Measurements from ENCODE around the gene UHMK1.
"Not testable (repeated sequence)": the region's sequence is repeated elsewhere in the genome, so short reads cannot be mapped to it uniquely, and the experiment has no call there.

The UHMK1 gene

GRCh38 chr1:162564762-162565218 is 67.2 kb downstream of the UHMK1 start:
- DNase-seq (ENCODE audit: low read depth in 3 of 3): no peak

- no peak for DNase-seq (ENCODE audit: low read depth in 3 of 3)
These were observed 67.8 kb downstream of the UHMK1 start for GRCh38 chr1:162565460-162565859.

GRCh38 chr1:162566870-162567269 is 69.3 kb downstream of the UHMK1 start:
- no peak for DNase-seq (ENCODE audit: low read depth in 3 of 3)

- DNase-seq (ENCODE audit: low read depth in 3 of 3): no peak
These were observed 71.2 kb downstream of the UHMK1 start for GRCh38 chr1:162568802-162569201.

GRCh38 chr1:162570718-162571117 is 73.1 kb downstream of the UHMK1 start:
- DNase-seq (ENCODE audit: low read depth in 3 of 3): no peak

- DNase-seq (ENCODE audit: low read depth in 3 of 3): not testable (repeated sequence)
These were observed 73.5 kb downstream of the UHMK1 start for GRCh38 chr1:162571121-162571520.

- DNase-seq (ENCODE audit: low read depth in 3 of 3): no peak
These were observed 74.1 kb downstream of the UHMK1 start for GRCh38 chr1:162571696-162572095.

- no peak for DNase-seq (ENCODE audit: low read depth in 3 of 3)
These were observed 75.5 kb downstream of the UHMK1 start for GRCh38 chr1:162573136-162573535.

GRCh38 chr1:162578071-162578700 is 80.6 kb downstream of the UHMK1 start:
- DNase-seq (ENCODE audit: low read depth in 3 of 3): no peak

GRCh38 chr1:162578936-162579335 is 81.3 kb downstream of the UHMK1 start:
- DNase-seq (ENCODE audit: low read depth in 3 of 3): no peak
